CD4-positive, alpha-beta T cell treated with Interleukin-4 for 4 hours (primary cell): Measurements from ENCODE around the gene PNMA6A.
"Not testable (repeated sequence)": the region's sequence is repeated elsewhere in the genome, so short reads cannot be mapped to it uniquely, and the experiment has no call there.

Experiments
- DNase-seq: peaks from one replicate; pipeline ENCODE4 v3.0.0-alpha.2; 2020

PNMA6A gene

GRCh38 chrX:153077437-153078135 lies 5.3 kb downstream of the PNMA6A start:
- not testable (repeated sequence) for DNase-seq

GRCh38 chrX:153083238-153083923 lies 11.1 kb downstream of the PNMA6A start:
- not testable (repeated sequence) for DNase-seq

GRCh38 chrX:153102418-153102817 lies 30.2 kb downstream of the PNMA6A start:
- DNase-seq, result no peak

- DNase-seq, result not testable (repeated sequence)
These were observed 32.7 kb downstream of the PNMA6A start for GRCh38 chrX:153104959-153105358.

GRCh38 chrX:153106092-153106801 lies 34.0 kb downstream of the PNMA6A start:
- DNase-seq, result not testable (repeated sequence)

- DNase-seq, result not testable (repeated sequence)
These were observed 38.5 kb downstream of the PNMA6A start for GRCh38 chrX:153110735-153111134.

- DNase-seq, result not testable (repeated sequence)
These were observed 41.6 kb downstream of the PNMA6A start for GRCh38 chrX:153113851-153114250.

GRCh38 chrX:153117754-153118153 lies 45.5 kb downstream of the PNMA6A start:
- DNase-seq, result not testable (repeated sequence)

- DNase-seq, result not testable (repeated sequence)
These were observed 48.0 kb downstream of the PNMA6A start for GRCh38 chrX:153120230-153120629.

GRCh38 chrX:153123468-153123867 lies 51.2 kb downstream of the PNMA6A start:
- not testable (repeated sequence) for DNase-seq
